Thyroid gland (tissue), 4 donors: ENCODE results near the gene ARHGEF6. TPM values are rescaled to one million over a fixed set of nuclear protein-coding genes. Genes with fewer than 3 reads are reported as not detected.

Source experiments
- DNase-seq, 2 donors: peaks; one replicate each; pipeline ENCODE4 v3.0.0-alpha.2; 2019
- H3K27ac ChIP-seq, 3 donors: fragments of 200-600 bp; sonication (generic); 1 replicate in 2 of 3; 2 replicates in 1 of 3; pipeline ENCODE4 v1.5.1; 2016 to 2019; ENCODE audit warnings: mild to moderate bottlenecking in 1 of 3, moderate library complexity in 1 of 3
- H3K27me3 ChIP-seq: fragments of 200-600 bp; sonication (generic); one replicate; pipeline ENCODE4 v1.5.1; 2019
- H3K36me3 ChIP-seq, 2 donors: fragments of 200-600 bp; sonication (generic); one replicate each; pipeline ENCODE4 v1.5.1; 2016 to 2019
- H3K4me1 ChIP-seq, 2 donors: fragments of 200-600 bp; sonication (generic); one replicate each; pipeline ENCODE4 v1.5.1; 2017 to 2019
- H3K4me3 ChIP-seq, 3 donors: fragments of 200-600 bp; sonication (generic); replicated peaks in 1 of 3; 1 replicate in 2 of 3; 2 replicates in 1 of 3; pipeline ENCODE4 v1.5.1; 2016; ENCODE audit warnings: mild to moderate bottlenecking in 1 of 3
- H3K9me3 ChIP-seq: fragments of 200-600 bp; sonication (generic); one replicate; pipeline ENCODE4 v1.5.1; 2017
- POLR2A ChIP-seq, 2 donors: fragments of 450-650 bp; IDR thresholded peaks; one replicate each; pipeline ENCODE4 v1.6.1; 2017; ENCODE audit warnings: antibody characterized with exemption in 2 of 2, mild to moderate bottlenecking in 2 of 2, moderate library complexity in 1 of 2
- WGBS, 2 donors: methylation state at CpG; one replicate each; pipeline ENCODE4 v1.1.5; 2017; 5-methylcytosine and 5-hydroxymethylcytosine counted together
- intact Hi-C: fragments of 100-400 bp; cut with DNase I; formaldehyde crosslinking; loops from one replicate; pipeline ENCODE4 v1.15.1; 2023
- total RNA-seq, 4 donors: library from RNA; depleted of rRNA; stranded (reverse); fragments of >200 nt; gene quantifications; one replicate each; pipeline ENCODE4 v1.2.3, GENCODE V29; 2016
- TF ChIP-seq, protein P1 (sequence below), 6 experiments: fragments of 200-600 bp in 3 of 6; fragments of 450-650 bp in 3 of 6; sonication (generic) in 3 of 6; IDR thresholded peaks; one replicate each; pipeline ENCODE4 v1.5.1; 2016 to 2019; ENCODE audit warnings: antibody characterized with exemption in 6 of 6, mild to moderate bottlenecking in 2 of 6, inconsistent platforms in 1 of 6, moderate library complexity in 1 of 6

The ARHGEF6 gene
- total RNA-seq, 4 donors from 2014 or later: 3.5 to 12.0 (median 6.4) TPM

DNA sequence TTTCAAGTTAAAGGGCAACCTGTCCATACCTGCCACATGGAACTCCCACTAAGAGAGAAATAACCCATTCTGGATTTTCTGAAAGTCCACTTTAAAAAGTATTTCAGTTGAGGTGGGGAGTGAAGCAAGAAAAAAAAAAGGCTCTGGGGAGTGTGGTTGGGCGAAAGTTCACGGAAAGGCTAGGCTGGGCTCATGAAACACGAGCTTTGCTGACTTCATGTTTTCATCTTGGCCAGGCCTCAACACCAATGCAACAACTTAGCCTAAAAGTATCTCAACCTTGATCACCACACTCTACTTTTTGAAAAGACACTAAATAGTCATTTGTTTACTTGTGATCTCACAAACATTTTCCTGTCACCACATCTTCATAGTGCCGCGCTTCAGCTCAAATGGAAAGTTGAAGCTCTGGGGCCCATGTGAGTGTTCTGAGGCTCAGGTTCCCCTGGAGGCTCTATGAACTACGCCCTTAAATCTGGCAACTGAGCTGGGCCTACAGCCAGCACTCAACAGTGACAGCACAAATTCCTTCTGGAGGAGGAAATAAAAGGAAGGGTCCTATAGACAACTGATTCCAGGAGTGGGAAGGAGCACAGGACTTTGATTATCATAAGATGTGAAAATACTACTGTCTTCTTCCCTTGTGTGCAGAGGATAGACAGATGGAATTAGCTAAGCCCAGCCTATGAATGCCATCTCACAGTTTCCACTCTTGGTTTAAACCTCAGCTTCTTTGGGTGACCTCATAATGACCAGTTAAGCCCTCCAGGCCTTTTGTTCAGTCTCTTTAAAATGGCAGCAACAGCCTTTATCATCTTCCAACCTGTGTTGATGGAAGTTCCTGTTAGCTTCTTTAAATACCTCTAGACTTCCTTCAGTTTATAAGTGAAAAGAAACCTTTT lies 127.7 kb downstream of the ARHGEF6 start:
- no peak for DNase-seq
- no peaks in the 10 kb centered on the region for H3K4me1 ChIP-seq
- TF ChIP-seq, protein P1, sequence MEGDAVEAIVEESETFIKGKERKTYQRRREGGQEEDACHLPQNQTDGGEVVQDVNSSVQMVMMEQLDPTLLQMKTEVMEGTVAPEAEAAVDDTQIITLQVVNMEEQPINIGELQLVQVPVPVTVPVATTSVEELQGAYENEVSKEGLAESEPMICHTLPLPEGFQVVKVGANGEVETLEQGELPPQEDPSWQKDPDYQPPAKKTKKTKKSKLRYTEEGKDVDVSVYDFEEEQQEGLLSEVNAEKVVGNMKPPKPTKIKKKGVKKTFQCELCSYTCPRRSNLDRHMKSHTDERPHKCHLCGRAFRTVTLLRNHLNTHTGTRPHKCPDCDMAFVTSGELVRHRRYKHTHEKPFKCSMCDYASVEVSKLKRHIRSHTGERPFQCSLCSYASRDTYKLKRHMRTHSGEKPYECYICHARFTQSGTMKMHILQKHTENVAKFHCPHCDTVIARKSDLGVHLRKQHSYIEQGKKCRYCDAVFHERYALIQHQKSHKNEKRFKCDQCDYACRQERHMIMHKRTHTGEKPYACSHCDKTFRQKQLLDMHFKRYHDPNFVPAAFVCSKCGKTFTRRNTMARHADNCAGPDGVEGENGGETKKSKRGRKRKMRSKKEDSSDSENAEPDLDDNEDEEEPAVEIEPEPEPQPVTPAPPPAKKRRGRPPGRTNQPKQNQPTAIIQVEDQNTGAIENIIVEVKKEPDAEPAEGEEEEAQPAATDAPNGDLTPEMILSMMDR (IDR thresholded peaks at IDR 0.05): no peak
- TF ChIP-seq POLR2A (IDR thresholded peaks at IDR 0.05): no peak
- no peak overlapping the region for H3K4me3 ChIP-seq
- intact Hi-C loops: no loop called here
- no peaks in the 10 kb centered on the region for H3K9me3 ChIP-seq
- no peaks in the 10 kb centered on the region for H3K27me3 ChIP-seq
- 81 to 86% methylated on average over 5 to 6 of the region's 6 CpGs for WGBS, 2 donors
- H3K27ac ChIP-seq: no peak overlapping the region
- H3K36me3 ChIP-seq: no peaks in the 10 kb centered on the region

- H3K4me3 ChIP-seq: no peak overlapping the region
- H3K27ac ChIP-seq: no peak overlapping the region
- intact Hi-C loops: no loop called here
- no peaks in the 10 kb centered on the region for H3K9me3 ChIP-seq
- WGBS, 2 donors: 100% methylated on average over 2 to 3 of the region's 3 CpGs
- no peaks in the 10 kb centered on the region for H3K27me3 ChIP-seq
- TF ChIP-seq POLR2A (IDR thresholded peaks at IDR 0.05): no peak
- TF ChIP-seq, protein P1 (IDR thresholded peaks at IDR 0.05): no peak
- no peaks in the 10 kb centered on the region for H3K4me1 ChIP-seq
- H3K36me3 ChIP-seq: no peaks in the 10 kb centered on the region
- no peak for DNase-seq
Measured at GRCh38 chrX:136650811-136651210, 129.9 kb downstream of the ARHGEF6 start.

GRCh38 chrX:136647677-136648360 lies 132.9 kb downstream of the ARHGEF6 start, which contains the start of gene CD40LG:
TSS of gene CD40LG (plus strand) at chrX:136648158. CDS start at chrX:136648249, 91 bp downstream.
- H3K27me3 ChIP-seq: no peaks in the 10 kb centered on the region
- no peak within 1 kb of the TSS for H3K27ac ChIP-seq
- TF ChIP-seq POLR2A (IDR thresholded peaks at IDR 0.05): no peak
- TF ChIP-seq, protein P1 (IDR thresholded peaks at IDR 0.05): no peak
- intact Hi-C loops: no loop called here
- no peak within 1 kb of the TSS for H3K4me3 ChIP-seq
- no peak for DNase-seq
- no peaks in the 10 kb centered on the region for H3K9me3 ChIP-seq
- H3K36me3 ChIP-seq: no peaks in the 10 kb centered on the region
- 91 to 93% methylated on average over 10 of the region's 10 CpGs for WGBS, 2 donors
- H3K4me1 ChIP-seq: no peaks in the 10 kb centered on the region

GRCh38 chrX:136646602-136647239 lies 134.0 kb downstream of the ARHGEF6 start:
- no peaks in the 10 kb centered on the region for H3K9me3 ChIP-seq
- intact Hi-C loops: no loop called here
- no peaks in the 10 kb centered on the region for H3K27me3 ChIP-seq
- WGBS, 2 donors: 86 to 88% methylated on average over 5 of the region's 5 CpGs
- no peak overlapping the region for H3K4me3 ChIP-seq
- no peaks in the 10 kb centered on the region for H3K36me3 ChIP-seq
- no peak for DNase-seq
- H3K4me1 ChIP-seq: no peaks in the 10 kb centered on the region
- no peak overlapping the region for H3K27ac ChIP-seq
- no peak for TF ChIP-seq POLR2A (IDR thresholded peaks at IDR 0.05)
- TF ChIP-seq, protein P1 (IDR thresholded peaks at IDR 0.05): no peak
